ENCODE measurements around the gene TENM4.

TENM4 gene

DNA sequence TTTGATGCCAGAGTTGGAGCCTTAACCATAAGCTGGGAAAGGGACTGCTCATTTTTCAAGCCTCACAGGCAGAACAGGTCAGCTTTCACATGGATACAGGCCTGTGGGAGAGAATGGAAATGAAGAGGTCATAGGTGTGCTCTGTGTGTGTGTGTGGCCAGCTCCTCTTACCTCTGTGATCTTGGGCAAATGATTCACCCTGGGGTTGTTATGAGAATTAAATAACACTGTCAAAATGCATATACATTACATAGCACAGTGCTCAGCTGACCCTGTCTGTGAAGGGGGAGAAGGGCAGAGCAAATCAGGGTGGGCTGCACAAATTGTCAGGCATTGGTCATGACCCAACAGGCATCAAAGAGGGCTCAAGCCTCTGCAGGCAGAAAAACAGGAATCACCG is 372.5 kb downstream of the TENM4 start:
- no peak overlapping the region for H3K4me3 ChIP-seq (ENCODE audit: low read depth, low read length)
- CTCF ChIA-PET, result interaction anchor here (0.8 to 1.6 kb wide), 3 partner anchors 10 to 16 kb away, joined by 4 to 5 read pairs (median 4); no protein-coding TSS in a partner anchor
- TF ChIP-seq, protein P1, sequence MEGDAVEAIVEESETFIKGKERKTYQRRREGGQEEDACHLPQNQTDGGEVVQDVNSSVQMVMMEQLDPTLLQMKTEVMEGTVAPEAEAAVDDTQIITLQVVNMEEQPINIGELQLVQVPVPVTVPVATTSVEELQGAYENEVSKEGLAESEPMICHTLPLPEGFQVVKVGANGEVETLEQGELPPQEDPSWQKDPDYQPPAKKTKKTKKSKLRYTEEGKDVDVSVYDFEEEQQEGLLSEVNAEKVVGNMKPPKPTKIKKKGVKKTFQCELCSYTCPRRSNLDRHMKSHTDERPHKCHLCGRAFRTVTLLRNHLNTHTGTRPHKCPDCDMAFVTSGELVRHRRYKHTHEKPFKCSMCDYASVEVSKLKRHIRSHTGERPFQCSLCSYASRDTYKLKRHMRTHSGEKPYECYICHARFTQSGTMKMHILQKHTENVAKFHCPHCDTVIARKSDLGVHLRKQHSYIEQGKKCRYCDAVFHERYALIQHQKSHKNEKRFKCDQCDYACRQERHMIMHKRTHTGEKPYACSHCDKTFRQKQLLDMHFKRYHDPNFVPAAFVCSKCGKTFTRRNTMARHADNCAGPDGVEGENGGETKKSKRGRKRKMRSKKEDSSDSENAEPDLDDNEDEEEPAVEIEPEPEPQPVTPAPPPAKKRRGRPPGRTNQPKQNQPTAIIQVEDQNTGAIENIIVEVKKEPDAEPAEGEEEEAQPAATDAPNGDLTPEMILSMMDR (IDR thresholded peaks at IDR 0.05; ENCODE audit: insufficient read depth, low read length, missing control alignments), result no peak
- POLR2A ChIA-PET, result no interaction called here
- DNase-seq (ENCODE audit: low read depth, low spot score), result no peak

DNA sequence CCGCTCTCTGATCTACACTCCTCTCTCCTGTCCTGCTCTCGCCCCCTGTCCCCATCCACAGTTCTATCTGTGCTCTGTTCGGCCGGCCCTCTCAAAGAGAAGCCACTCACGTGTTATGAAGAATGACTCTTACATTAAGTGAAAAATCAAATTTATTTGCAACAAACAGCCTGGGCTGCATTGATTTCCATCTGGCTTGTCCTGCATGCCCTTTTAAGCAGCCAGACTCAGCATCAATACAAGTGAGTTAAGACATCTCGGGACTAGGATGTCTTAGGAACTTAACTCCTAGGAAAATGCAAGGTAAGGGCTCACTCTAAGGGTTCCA is 373.5 kb downstream of the TENM4 start:
- DNase-seq (ENCODE audit: low read depth, low spot score), result no peak
- TF ChIP-seq, protein P1 (IDR thresholded peaks at IDR 0.05; ENCODE audit: insufficient read depth, low read length, missing control alignments), result no peak
- ChIA-PET POLR2A (no interaction called here), CTCF (interaction anchor here (1.5 to 1.6 kb wide), 2 partner anchors 11 to 15 kb away, joined by 4 to 5 read pairs; no protein-coding TSS in a partner anchor)
- H3K4me3 ChIP-seq (ENCODE audit: low read depth, low read length), result no peak overlapping the region

DNA sequence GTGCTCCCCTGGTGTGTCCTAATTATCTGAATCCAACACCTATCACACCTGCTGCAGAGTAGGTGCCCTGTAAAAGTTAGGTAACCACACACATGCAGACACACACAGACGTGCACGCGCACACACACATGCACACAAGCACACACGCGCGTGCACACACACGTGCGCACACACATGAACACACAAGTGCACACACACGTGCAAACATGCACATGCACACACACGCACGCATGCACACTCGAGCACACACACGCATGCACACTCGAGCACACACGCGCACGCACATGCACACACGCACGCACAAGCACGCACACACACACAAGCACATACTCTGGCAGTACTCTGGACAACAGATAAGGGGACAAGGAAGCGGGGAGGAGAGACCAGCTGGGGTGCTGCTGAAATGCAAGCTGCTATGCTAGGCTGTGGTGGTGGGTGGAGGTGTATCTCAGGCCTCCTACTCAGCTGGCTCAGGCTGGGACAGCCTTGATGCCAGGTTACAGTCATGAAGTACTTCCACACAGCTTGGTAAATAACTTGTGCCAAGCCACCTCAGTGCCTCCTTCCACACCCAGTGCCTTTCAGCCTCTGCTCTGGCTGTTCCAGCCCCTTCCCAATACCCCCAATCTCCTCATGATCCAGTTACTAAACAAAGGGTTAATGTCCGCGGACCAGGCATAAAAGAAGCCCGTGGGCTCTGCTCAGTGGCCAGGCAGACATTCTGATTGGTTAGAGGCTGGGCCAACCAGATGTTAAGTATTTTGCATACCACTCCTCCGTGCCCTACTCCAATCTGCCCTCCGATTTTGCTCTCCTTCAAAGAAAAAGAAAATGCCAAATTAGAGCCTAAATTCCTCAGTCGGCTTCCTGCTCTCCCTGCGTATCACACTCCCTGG is 374.1 kb downstream of the TENM4 start:
- DNase-seq (ENCODE audit: low read depth, low spot score), result no peak
- TF ChIP-seq, protein P1 (IDR thresholded peaks at IDR 0.05; ENCODE audit: insufficient read depth, low read length, missing control alignments), result no peak
- ChIA-PET POLR2A (no interaction called here), CTCF (interaction anchor here (0.7 kb wide), 1 partner anchor 38 kb away, joined by 4 read pairs; no protein-coding TSS in a partner anchor)
- H3K4me3 ChIP-seq (ENCODE audit: low read depth, low read length), result no peak overlapping the region

DNA sequence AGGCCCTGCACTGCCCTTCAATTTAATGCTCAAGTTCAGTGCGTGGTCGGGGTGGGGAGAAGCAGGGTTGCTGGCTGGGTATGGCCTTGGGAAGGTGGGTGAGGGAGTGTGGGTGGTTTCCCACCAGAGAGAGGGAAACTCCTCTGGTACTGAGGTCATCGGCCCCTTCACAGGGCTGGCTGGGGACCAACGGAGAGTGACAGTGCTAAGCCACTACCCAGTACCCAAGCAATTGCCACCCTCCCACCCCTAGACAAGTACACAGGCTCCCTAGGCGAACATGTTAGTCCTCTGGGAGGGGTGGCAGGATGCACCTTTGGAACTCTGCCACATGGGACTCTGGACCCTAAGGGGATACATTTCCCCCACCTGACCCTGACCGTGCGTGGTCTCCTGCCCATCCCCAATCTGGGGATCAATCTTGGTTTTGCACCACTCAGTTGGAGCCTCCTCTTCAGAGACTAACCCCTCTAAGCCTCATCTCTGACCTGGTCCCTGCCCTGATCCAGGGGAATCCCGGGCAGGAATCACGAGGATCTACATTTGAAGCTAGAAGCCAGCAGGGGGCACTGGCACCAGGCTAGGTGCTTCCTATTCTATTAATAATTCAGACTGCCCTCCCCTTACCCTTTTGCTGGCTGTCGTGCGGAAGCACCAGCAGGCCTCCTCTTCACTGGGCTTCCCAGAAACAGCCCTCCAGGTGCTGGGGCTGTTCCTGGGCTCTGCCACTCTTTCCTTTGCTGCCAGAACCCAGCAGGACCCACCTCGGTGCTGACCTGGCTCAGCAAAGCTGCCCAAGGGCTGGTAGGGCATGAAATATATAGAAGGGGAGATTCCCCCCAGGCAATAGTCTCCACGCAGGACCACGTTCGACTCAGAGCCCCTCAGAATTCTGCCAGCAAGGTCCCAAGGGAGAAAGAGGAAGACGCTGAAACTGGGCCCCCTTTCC is 377.7 kb downstream of the TENM4 start:
- TF ChIP-seq, protein P1 (IDR thresholded peaks at IDR 0.05; ENCODE audit: insufficient read depth, low read length, missing control alignments), result peak; percentile 60
- H3K4me3 ChIP-seq (ENCODE audit: low read depth, low read length), result no peak overlapping the region
- POLR2A ChIA-PET, result no interaction called here
- CTCF ChIA-PET, result interaction anchor here (0.6 to 6.3 kb wide), 16 partner anchors 8 to 417 kb away, joined by 3 to 32 read pairs (median 6); no protein-coding TSS in a partner anchor
- DNase-seq (ENCODE audit: low read depth, low spot score), result no peak

DNA sequence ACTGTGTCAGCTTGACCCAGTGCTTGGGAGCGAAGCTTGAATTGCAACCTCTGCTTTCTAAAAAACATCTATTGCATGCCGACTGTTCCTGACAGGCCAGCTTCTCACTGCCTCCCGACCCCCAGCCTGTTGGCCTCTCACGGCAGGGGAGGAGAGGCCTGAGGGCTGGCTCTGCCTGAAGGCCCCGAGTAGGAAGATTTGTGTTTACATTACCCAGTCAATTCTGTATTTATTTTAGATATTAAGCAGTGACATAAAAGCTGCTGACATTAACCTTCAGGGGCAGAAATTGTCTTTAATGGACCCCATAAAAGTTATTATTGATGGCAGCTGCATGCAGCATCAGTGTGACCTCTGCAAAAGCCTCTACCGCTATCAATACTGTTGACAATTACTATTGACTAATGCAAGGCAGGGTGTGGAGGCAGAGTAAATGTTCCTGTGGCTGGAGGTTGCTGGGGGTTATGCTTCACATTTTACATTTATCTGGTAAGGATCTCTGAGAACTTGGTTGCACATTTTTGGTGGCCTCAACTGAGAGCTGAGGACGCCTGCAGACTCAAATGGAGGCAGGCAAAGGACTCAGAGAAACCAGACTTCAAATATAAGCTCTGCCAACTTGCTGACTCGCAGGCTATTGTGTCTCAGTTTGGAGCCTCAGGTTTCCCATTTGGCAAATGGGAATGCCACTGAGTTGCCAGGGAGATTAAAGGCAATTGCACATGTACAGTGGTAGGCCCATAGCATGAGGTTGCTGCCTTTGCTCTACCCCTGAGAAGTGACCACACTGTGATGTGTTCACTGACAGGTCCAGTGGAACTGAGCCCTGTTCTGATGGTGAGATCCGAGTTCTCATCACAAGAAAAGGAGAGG is 380.5 kb downstream of the TENM4 start:
- no peak overlapping the region for H3K4me3 ChIP-seq (ENCODE audit: low read depth, low read length)
- TF ChIP-seq, protein P1 (IDR thresholded peaks at IDR 0.05; ENCODE audit: insufficient read depth, low read length, missing control alignments), result no peak
- ChIA-PET CTCF (interaction anchor here (0.8 to 6.3 kb wide), 10 partner anchors 10 to 415 kb away, joined by 3 to 32 read pairs (median 6); no protein-coding TSS in a partner anchor), POLR2A (interaction anchor here (0.5 to 1.5 kb wide), 2 partner anchors 11 to 267 kb away, joined by 3 to 4 read pairs; no protein-coding TSS in a partner anchor)
- no peak for DNase-seq (ENCODE audit: low read depth, low spot score)
